GM19463 (cell line): Measurements from ENCODE around the gene SYCE3.

Experiments used
- ATAC-seq: cut with Tn5 transposase; IDR thresholded peaks from one replicate; pipeline ENCODE4 v1.9.1; 2021; ENCODE audit warnings: mild to moderate bottlenecking, moderate library complexity; ENCODE audit not compliant: unreplicated experiment

The SYCE3 gene

DNA sequence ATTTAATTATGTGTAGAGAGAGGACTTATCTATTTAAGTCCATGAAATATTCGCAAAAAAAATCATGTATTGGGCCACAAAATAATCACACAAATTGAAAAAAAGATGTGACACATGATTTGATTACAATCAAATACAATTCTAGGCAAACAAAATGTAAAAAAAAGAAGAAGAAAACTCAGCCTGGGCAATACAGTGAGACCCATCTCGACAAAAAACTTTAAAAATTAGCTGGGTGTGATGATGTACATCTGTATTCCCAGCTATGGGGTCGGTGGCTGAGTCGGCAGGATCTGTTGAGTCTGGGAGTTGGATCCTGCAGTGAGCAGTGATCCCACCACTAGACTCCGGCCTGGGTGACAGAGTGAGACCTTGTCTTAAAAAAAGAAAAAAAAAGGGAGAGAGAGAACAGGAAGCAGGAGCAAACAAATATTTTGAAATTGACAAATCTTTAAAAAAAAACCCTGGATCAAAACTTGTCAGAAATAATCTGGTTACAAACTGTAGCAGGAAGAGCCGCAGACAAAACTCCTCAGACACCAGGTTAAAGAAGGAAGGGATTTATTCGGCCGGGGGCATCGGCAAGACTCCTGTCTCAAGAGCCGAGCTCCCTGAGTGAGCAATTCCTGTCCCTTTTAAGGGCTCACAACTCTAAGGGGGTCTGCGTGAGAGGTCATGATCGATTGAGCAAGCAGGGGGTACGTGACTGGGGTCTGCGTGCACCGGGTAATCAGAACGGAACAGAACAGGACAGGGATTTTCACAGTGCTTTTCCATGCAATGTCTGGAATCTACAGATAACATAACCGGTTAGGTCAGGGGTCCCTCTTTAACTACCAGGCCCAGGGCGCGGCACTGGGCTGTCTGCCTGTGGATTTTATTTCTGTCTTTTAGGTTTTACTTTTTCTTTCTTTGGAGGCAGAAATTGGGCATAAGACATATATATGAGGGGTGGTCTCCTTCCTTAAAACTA lies 29.6 kb downstream of the SYCE3 start:
- ATAC-seq = no peak

DNA sequence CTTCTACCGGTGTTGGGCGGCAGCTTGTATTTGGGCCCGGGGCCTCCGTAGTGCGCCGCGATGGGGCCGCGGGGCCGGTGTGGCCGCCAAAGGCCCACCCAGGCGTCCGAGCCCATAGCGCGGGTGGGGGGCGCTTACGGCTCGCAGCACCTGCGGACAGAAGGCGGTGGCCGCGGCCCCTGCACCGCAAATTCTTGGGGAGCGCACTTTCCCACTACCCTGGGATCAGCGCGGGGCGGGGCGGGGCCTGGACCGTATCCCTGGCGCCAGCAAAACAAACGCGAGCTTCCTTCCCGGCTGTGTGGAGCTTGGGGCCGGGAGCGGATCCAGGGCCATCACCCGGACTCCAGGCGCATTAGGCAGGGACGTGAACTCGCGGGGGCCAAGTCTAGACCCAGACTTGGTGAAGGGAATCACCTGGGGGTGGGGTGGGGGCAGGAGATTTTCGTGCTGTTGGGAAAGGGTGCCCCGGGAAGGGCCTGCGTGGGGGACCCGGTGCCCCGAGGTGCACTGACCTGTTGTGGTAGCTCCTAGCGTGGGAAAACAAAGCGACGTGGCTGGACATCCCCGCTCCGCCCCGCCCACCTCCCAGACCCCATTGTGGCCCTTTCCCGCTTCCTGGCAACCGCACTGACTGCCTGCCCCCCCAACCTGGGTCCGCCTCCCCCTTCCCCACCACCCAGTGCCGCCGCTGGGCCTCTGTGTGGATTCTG lies 30.6 kb downstream of the SYCE3 start:
- no peak for ATAC-seq

DNA sequence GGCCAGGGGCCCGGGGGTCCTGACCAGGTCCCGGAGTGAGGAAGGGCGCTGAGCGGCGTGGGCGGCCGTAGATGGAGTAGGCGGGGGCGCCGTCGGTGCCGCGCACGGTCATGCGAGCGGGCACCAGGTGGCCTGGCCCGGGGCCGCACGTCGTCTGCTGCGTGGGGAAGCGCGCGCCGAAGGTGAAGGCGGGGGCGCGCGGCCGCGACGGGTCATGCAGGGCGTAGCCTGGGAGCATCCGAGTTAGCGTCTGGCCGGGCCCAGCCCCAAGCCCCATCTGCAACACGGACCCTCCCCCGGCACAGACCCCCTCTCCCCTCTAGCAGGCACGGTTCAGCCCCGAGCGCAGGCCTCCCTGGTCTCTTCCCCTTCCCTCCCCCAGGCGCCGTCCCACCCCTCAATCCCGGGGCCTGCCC lies 31.2 kb downstream of the SYCE3 start:
- no peak for ATAC-seq

DNA sequence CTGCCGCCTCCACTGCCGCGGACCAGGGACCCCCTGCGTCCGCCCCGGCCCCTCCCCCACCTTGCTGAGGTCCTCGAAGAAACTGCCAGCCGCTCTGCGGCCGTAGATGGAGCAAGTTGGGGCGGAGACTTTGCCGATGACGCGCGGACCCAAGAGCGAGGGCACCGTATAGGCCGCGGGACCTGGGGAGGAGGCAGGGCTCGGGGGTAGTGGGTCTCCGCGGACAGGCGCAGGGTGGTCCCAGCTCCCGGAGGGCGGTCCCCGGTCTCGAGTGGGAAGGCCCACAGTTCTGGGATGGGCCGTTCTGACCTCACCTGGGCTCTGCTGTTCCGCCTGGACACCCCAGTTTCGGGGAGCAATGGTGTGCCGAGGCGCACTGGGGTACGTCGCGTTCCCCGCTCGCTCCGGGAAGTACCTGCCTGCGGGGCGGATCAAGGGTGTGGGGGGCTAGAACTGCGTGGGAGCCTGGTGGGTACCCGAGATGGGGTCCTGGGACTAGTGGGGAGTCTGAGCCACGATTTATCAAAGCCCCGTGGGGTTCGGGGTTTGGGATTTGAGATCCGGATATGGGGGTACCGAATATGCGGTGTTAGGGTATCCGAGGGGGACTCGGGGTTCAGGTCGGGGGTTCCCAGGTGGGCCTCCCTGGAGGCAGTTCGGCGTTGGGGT lies 31.7 kb downstream of the SYCE3 start:
- ATAC-seq = peak; percentile 22

DNA sequence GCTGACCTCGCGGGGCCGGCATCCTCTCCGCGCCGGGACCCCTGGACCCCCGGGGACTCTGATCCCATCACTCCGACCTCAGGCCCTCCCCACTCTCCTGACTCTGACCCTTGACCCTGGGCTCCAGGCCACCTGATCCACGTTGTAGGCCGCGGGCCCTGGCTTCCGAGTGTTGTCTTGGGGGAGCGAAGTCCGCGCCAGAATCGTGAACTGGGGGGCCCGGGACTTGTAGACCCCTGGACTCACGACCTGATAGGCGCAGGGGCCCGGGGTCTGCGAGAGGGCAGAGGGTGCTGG lies 32.2 kb downstream of the SYCE3 start:
- no peak for ATAC-seq

DNA sequence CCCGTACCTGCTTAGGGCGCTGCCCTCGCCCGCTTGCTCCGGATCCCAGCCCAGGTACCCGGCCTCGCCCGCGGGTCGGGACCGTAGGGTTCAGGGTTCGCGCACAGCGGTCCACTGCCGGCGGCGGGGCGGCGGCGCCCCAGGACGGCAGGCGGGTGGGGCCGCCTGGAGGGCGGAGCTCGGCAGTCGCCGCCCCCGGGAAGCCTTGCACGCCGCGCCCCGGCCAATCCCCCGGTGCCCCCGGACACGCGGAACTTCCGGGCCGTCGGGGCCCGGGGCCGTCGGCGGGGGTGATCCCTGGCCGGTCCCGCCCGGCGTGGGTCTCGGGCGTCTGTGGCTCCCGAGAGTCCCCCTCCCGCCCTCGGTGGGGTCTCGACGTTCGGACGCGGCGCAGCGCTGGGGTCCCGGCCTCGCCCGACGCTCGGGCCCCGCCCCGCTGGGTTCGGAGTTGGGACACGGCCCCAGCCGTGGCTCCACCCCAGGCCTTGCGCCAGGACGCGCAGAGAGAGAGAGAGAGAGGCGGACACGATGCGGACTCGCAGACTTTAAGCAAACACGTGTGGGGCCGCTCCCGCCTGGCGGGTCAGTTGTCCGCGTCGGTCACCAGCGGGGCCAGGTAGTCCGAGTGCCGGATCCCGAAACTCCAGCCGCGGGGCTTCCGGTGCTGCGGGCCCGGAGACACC lies 32.7 kb downstream of the SYCE3 start, which contains the start of gene TYMP:
TSS of gene TYMP (minus strand) at position 116 of the 683 bp plus-strand sequence. CDS start 303 bp downstream, outside the sequence.
- peak; percentile 20 for ATAC-seq

DNA sequence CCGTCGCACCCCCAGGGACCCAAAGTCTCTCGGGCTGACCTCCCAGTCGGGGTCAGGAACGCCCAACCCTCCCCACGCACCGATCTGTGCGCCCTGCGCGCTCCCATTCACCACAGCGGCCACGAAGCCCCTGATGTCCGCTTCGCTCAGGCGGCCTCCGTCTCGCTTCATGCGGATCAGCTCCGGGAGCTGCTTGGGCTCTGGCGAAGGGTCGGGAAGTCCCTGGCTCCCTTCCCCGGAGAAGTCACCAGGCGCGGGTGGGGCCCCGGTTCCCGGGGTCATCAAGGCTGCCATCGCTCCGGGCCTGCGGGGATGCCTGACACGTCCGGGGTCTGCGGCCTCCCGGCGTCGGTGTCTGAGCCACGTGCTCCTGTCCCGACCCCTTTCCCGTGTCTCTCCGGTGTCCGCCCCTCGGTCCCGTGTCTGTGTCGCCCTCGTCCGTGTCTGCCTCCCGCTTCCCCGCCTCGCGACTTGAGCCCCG lies 33.3 kb downstream of the SYCE3 start:
- ATAC-seq = no peak

DNA sequence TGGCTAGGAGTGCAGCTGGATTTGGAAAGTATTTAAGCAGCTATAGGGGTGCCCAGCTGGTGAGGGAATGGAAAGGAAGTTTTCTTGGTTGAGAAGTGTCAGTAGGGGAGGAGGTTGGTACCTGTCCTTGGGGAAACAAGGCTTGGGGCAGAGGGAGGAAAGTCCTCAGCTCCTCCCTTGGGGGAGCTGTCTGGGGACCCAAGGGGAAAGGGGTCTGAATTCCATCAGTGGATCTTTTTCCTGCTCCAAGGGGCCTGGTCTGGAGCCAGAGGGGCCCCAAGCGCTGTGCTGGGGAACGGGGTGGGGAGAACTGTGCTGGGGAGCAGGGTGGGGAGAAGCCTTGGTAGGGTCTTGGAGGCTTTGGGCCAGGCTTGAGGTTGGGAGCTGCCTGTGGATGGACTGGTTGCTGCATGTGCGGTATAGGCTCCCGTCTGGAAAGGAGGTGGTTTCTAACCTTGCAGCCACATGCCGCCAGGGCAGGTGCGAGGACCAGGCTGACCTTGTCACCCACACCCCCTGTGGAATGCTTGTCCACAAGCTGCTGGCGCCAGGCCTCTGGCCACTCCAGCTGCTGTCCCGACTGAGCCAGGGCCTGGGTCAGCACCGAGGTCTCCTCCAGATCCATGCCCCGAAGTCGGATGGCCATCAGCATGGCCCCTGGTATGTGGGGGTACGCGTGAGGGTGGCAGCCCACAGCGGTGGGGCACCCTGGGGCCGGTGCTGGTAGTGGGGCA lies 33.9 kb downstream of the SYCE3 start:
- ATAC-seq = no peak

DNA sequence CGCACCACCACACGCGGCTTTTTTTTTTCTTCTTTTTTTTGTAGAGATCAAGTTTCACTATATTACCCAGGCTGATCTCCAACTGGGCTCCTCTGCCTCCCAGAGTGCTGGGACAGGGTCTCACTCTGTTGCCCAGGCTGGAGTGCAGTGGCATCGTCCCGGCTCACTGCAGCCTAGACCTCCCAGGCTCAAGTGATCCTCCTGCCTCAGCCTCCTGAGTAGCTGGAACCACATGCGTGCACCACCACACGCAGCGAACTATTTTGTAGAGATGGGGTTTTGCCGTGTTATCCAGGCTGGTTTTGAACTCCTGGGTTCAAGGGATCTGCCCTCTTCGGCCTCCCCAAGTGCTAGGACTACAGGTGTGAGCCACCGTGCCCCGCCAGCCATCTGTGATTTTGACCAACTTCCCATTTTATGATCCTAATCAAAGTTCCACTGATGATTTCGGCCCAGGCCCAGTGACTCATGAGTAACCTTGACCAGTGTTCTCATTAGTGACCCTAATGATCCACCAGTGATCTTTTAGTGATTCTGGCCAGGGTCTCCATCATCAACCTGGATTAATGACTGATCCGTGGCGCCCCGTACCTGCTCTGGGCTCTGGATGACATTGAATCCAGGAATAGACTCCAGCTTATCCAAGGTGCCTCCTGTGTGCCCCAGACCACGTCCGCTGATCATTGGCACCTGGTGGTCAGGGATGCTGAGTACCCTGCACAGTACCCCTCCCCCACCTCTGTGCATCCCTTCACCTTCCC lies 34.6 kb downstream of the SYCE3 start:
- ATAC-seq = no peak

DNA sequence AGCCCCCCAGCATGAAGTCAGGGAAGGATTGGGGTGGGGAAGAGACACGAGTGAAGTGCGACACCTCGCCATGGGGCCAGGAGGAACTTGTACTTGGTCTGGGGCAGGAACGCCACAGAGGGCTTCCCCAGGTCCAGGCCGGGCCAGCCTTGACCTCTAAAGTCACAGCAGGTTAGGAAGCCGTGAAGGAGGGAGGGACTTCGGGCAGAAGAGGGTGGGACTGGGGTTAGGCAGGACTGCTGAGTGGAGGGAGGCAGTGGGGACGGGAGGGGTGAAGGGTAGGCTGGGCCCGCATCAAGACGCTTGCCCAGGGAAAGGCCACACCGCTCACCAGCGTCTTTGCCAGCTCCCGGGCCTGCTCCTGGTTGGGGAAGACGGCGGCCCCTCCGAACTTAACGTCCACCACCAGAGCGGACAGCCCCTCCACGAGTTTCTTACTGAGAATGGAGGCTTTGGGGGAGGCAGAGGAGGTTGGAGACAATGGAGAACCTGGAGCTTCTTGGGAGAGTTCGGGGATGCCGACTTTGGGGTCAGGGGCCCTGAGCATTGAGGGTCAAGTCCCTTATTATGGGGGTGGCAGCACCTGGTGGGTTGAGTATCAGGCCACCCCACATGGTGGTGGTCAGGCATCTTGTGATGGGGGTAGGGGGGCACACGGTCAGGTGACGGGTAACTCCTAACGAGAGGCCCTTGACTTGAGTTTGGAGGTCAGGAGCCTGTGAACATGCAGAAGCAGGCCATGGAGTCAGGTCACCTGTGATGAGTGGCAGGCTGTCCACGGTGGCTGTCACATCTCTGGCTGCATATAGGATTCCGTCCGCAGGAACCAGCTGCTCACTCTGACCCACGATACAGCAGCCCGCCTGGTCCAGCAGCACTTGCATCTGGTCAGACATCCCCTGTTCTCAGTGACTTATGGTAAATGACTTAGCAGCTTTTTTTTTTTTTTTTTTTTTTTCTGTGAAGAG lies 35.6 kb downstream of the SYCE3 start:
- no peak for ATAC-seq

DNA sequence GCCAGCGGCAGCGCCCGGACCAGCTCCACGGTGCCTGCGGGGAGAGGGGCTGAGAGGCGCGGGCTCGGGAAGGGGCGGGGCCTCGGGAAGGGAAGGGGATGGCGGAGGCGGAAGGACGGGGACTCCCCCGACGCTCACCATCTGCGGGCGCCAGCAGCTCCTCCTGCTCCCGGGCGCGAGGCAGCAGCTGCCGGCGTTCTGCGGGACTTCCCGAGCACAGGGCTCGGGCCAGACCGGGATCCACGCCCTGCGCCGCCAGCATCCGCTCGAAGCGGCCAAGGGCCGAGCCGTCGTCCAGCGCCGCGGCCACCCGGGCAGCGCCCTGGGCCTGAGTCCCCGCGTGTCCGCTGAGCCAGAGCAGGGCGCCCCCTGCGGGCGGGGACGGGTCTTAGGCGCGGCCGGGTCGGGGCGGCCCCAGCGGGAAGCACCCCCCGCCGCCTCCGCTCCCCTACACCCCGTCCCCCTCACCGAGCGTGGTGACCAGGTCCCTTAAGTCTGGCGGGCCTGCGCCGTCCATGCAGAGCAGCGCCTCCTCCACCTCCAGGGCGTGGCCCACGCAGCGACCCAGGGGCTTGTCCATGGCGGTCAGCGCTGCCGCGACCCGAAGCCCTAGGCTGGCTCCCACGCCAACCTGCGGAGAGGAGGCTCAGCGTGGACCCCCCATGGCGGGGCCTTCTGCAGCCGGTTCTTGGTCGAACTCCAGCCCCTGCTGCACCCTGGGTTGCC lies 36.4 kb downstream of the SYCE3 start:
- peak; percentile 33 for ATAC-seq

DNA sequence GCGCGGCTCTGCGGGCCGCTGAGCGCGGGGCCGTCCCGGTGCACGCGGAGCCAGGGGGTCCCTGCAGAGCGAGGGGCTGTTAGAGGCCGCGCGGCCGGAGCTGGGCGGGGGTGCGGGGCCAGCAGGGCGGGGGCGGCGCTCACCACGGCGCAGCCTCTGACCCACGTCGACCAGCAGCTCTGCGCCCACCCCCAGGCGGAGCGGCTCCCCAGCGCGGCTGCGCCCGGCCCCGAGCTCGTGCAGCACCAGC lies 36.9 kb downstream of the SYCE3 start:
- peak; percentile 8 for ATAC-seq

DNA sequence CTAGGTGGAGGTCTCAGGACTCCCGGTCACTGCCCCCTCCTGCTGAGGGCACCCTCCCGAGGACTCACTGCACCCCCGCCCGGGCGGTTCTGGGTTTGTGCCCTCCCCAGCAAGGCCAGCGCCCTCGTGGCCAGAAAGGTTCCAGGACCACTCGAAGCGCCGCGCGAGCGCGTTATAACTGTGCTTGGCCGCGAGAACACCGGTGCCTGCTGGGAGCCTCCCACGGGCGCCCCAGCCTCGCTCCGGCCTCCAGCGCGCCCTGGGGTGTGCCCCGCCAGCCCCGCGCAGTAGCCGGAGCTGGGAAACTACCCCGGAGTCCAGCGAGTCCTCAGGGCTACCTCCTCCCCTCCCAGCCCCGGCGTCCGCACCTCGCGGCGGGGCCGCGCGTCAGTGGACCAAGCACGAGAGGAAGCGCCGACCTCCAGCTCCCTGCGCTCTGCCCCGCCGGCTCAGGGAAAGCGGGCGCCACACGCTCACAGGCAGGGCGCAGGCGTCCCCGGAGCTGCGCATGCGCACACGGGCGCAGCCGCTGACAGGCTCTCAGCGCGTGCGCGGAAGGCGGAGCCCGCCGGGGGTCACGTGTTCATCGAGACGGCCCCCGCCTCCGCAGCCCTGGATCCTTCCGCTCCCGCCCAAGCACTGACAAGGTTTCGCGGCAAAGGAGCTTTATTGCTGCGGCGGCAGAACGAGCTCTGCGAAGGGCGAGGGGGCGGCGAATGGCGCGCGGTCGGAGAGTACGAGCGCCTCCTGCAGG lies 37.4 kb downstream of the SYCE3 start, which contains the start of gene SCO2:
TSS of gene SCO2 (minus strand) at position 495 of the 754 bp plus-strand sequence. CDS start 1,187 bp downstream, outside the sequence.
- peak; percentile 42 for ATAC-seq

DNA sequence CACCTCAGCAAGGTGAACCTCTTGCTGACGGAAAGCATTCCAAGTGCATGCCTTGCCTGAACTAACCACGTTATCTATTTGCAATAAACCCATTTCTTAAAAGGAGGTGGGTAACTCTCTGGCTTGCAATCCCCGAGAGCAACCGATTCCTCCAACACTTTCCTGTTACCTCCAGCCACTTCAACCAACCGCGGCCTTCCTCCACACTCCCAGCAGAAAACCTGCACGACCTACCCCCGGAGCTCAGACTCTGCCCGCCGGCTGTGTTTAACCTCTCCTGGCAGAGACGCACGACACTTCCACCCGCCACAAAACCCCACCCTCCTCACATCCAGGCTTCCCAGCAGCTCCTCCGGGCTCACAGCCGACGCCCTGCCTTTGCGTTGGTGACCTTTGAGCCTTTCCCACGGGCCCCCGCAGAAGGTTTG lies 38.0 kb downstream of the SYCE3 start:
- no peak for ATAC-seq

DNA sequence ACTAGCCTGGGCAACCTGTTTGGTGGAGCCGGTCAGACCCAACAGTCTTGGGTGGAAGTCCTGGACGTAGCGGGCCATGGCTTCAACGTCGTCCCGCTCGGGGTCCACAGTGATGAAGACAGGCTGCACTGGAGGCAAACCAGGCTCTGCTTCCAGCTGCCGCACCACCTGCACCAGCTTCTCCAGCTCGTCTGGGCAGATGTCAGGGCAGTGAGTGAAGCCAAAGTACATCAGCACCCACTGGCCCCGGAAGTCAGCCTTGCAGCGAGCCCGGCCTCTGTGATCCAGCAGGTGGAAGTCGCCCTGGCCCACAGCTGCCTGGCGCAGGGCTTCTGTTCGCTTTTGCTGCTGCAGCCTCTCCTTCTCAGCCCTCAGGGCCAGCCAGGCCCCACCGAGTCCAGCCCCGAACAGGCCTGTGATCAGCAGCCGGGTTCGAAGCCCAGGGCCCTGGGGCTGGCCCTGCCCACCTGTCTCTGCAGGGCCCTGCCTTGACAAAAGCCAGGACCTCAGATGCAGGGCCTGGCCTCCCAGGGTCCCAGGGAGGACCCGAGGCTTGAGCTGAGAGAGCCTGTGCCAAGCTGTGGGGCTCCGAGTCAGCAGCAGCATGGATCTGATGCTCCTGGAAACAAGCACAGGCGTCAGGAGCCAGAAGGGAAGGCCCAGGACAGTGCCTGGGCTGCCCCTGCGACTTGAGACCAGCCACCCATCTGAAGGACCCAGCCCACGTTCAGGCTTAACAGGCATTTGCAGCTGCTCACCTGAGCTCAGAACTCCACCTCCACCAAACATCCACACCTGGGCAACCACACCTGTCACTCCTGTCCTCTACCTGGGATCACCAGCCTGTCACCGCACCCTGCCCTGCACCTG lies 38.7 kb downstream of the SYCE3 start:
- no peak for ATAC-seq

DNA sequence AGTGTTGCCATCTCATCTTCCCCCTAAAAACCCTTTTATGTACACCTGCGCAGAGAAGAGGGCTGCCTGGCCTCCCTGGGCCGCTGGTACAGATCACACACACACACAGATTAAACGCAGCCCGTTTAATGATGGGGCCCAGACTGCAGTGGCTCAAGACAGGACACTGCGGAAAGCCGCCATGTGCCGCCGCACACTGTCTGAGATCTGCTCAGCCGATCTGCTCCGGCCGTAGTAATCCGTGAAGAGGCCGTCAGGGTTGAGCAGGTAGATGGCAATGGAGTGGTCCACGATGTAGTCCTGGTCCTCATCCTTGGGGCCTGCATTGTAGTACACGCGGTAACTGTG lies 39.3 kb downstream of the SYCE3 start:
- no peak for ATAC-seq
